Measurements from ENCODE around the gene GET4.

Gene GET4

GRCh38 chr7:856444-857095 is 19.8 kb upstream of the GET4 start:
- in situ Hi-C loops (cut with HindIII; ENCODE audit: low pct_ligation_motif_present, low sequenced_read_pairs), result no loop called here
- H3K27ac ChIP-seq, result no peak overlapping the region
- no peak overlapping the region for H3K4me3 ChIP-seq (ENCODE audit: low read depth, low read length)
- peaks cover 73% of the 10 kb centered on the region for H3K36me3 ChIP-seq (replicated peaks)
- TF ChIP-seq CTCF (IDR thresholded peaks at IDR 0.05; ENCODE audit: low read depth, low read length, missing control alignments), result no peak
- DNase-seq, result no peak
- no peaks in the 10 kb centered on the region for H3K27me3 ChIP-seq (replicated peaks)

DNA sequence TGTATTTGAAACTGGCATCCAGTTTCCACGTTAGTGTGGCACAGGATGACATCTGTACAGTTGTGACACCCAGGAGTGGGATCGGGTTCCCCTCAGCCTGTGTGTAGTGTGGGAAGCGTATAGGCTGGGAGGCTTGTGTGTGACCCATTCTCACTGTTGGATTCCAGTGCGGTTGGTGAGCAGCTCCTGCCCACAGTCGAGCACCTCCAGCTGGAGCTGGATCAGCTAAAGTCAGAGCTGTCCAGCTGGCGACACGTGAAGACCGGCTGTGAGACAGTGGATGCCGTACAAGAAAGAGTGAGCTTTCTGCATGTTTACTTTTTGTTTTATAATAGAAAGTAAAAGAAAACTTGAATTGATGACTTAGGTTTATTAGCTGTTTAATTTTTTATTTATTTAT is 18.7 kb upstream of the GET4 start:
- Histone ChIP-seq H3K36me3 (replicated peaks) (peaks cover 70% of the 10 kb centered on the region), H3K27ac (no peak overlapping the region), H3K27me3 (replicated peaks) (no peaks in the 10 kb centered on the region), H3K4me3 (ENCODE audit: low read depth, low read length) (no peak overlapping the region)
- no peak for TF ChIP-seq CTCF (IDR thresholded peaks at IDR 0.05; ENCODE audit: low read depth, low read length, missing control alignments)
- in situ Hi-C loops (cut with HindIII; ENCODE audit: low pct_ligation_motif_present, low sequenced_read_pairs), result no loop called here
- no peak for DNase-seq

GRCh38 chr7:859359-860030 is 16.9 kb upstream of the GET4 start:
- no peak for DNase-seq
- in situ Hi-C loops (cut with HindIII; ENCODE audit: low pct_ligation_motif_present, low sequenced_read_pairs), result no loop called here
- no peak overlapping the region for H3K27ac ChIP-seq
- peaks cover 54% of the 10 kb centered on the region for H3K36me3 ChIP-seq (replicated peaks)
- TF ChIP-seq CTCF (IDR thresholded peaks at IDR 0.05; ENCODE audit: low read depth, low read length, missing control alignments), result no peak
- no peak overlapping the region for H3K4me3 ChIP-seq (ENCODE audit: low read depth, low read length)
- H3K27me3 ChIP-seq (replicated peaks), result no peaks in the 10 kb centered on the region

DNA sequence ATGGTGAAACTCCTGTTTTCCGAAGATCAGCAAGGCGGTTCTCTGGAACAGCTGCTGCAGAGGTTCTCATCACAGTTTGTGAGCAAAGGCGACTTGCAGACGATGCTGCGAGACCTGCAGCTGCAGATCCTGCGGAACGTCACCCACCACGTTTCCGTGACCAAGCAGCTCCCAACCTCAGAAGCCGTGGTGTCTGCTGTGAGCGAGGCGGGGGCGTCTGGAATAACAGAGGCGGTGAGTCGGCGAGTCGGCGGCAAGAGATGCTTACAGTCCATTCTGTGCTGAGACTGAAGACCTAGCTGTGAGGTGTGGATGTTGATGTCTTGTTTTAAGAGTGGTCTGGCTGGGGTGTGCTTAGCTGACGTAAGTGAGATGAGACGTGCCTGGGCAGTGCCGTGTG is 16.2 kb upstream of the GET4 start:
- in situ Hi-C loops (cut with HindIII; ENCODE audit: low pct_ligation_motif_present, low sequenced_read_pairs), result no loop called here
- no peak for TF ChIP-seq CTCF (IDR thresholded peaks at IDR 0.05; ENCODE audit: low read depth, low read length, missing control alignments)
- H3K36me3 ChIP-seq (replicated peaks), result peaks cover 49% of the 10 kb centered on the region

GRCh38 chr7:861222-861621 is 15.1 kb upstream of the GET4 start:
- DNase-seq, result no peak
- in situ Hi-C loops (cut with HindIII; ENCODE audit: low pct_ligation_motif_present, low sequenced_read_pairs), result no loop called here

More for the DNA sequence above, 16.2 kb upstream of the GET4 start:
- Histone ChIP-seq H3K4me3 (ENCODE audit: low read depth, low read length) (no peak overlapping the region), H3K27ac (no peak overlapping the region), H3K27me3 (replicated peaks) (no peaks in the 10 kb centered on the region)
- no peak for DNase-seq

More at GRCh38 chr7:861222-861621, 15.1 kb upstream of the GET4 start:
- H3K27ac ChIP-seq, result no peak overlapping the region
- peaks cover 48% of the 10 kb centered on the region for H3K36me3 ChIP-seq (replicated peaks)
- H3K27me3 ChIP-seq (replicated peaks), result no peaks in the 10 kb centered on the region
- TF ChIP-seq CTCF (IDR thresholded peaks at IDR 0.05; ENCODE audit: low read depth, low read length, missing control alignments), result no peak
- no peak overlapping the region for H3K4me3 ChIP-seq (ENCODE audit: low read depth, low read length)

Measured in brain microvascular endothelial cell (primary cell).